Measurements from ENCODE around the gene MBP. TPM values are rescaled to one million over a fixed set of nuclear protein-coding genes. Genes with fewer than 3 reads are reported as not detected.
"Not testable (repeated sequence)": the region's sequence is repeated elsewhere in the genome, so short reads cannot be mapped to it uniquely, and the experiment has no call there.

Gene MBP
- total RNA-seq, 2 experiments from 2014 or later, result 86.5 to 87.0 TPM

DNA sequence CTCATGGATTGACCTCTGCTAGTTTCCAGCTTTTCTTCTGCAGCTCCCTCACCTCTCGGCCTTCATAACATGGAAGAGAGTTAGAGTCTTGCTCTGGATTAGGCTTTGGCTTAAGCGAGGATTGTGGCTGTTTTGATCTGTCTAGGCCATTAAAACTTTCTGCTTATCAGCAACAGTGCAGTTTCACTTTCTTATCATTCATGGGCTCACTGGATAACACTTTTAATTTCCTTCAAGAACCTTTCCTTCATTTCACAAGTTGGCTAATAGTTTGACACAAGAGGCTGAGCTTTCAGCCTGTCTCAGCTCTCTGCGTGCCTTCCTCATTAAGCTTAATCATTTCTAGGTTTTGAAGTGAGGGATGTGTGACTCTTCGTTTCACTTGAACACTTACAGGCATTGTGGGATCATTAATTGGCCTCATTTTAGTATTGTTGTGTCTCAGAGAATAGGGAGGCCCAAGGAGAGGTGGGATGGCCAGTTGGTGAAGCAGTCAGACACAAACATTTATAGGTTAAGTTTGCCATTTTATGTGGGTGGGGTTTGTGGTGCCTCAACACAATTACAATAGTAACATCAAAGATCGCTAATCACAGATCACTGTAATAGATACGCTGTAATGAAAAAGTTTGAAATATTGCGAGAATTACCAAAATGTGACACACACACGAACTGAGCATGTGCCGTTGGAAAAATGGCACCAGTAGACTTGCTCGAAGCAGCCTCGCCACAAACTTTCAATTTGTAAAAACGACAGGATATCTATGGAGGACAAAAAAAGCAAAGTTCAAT, 180.9 kb downstream of the MBP start:
- ATAC-seq, result no peak
- POLR2A ChIA-PET, result interaction anchor here (0.6 kb wide), 1 partner anchor 30 kb away, joined by 3 read pairs; no protein-coding TSS in a partner anchor
- H3K4me3 Mint-ChIP-seq, result no peak overlapping the region
- no peak overlapping the region for H3K27ac Mint-ChIP-seq
- DNase-seq, result no peak
- peaks cover 33% of the 10 kb centered on the region for H3K4me1 Mint-ChIP-seq (ENCODE audit: low read depth)
- H3K36me3 Mint-ChIP-seq (ENCODE audit: low read depth), result peaks cover 55% of the 10 kb centered on the region
- no peaks in the 10 kb centered on the region for H3K9me3 Mint-ChIP-seq (ENCODE audit: insufficient read depth)
- no peaks in the 10 kb centered on the region for H3K27me3 Mint-ChIP-seq (ENCODE audit: low read depth)
- CTCF ChIA-PET, result interaction anchor here (0.8 kb wide), 1 partner anchor 32 kb away, joined by 3 read pairs; no protein-coding TSS in a partner anchor

DNA sequence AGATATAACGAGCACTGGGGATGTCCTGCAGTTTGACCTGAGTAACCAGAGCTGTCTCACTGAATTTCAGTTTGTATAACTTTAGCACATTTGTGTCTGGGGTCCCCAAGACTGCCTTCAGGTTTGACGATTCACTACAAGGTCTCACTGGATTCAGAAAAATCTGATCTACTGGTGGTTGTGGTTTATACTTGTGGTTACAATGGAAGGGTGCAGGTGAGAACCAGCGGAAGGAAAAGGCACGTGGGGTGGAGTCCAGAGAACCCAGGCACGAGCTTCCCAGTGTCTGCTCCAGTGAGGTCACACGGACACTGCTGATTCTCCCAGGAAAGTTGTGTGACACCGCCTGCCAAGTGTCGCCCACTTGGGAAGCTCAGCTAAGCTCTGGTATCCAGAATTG, 184.2 kb downstream of the MBP start:
- H3K27ac Mint-ChIP-seq, result no peak overlapping the region
- no peak for ATAC-seq
- no peak for DNase-seq
- no peak overlapping the region for H3K4me3 Mint-ChIP-seq
- H3K36me3 Mint-ChIP-seq (ENCODE audit: low read depth), result peaks cover 63% of the 10 kb centered on the region
- peaks cover 41% of the 10 kb centered on the region for H3K4me1 Mint-ChIP-seq (ENCODE audit: low read depth)
- CTCF ChIA-PET, result interaction anchor here (1.1 kb wide), 2 partner anchors 26 to 36 kb away, joined by 3 to 4 read pairs; no protein-coding TSS in a partner anchor
- H3K27me3 Mint-ChIP-seq (ENCODE audit: low read depth), result no peaks in the 10 kb centered on the region
- H3K9me3 Mint-ChIP-seq (ENCODE audit: insufficient read depth), result no peaks in the 10 kb centered on the region
- POLR2A ChIA-PET, result no interaction called here

DNA sequence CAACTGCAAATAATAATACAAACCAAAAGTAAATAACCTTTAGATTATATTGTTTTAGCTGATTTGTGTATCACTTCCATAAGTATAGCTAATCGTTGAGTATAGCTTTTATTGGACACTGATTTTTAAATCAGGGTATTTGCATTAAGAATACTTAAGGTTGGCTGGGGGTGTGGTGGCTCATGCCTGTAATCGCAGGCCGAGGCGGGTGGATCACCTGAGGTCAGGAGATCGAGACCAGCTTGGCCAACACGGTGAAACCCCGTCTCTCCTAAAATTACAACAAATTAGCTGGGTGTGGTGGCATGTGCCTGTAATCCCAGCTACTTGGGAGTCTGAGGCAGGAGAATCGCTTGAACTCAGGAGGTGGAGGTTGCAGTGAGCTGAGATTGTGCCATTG, 188.2 kb downstream of the MBP start:
- H3K9me3 Mint-ChIP-seq (ENCODE audit: insufficient read depth); ATAC-seq; DNase-seq; POLR2A ChIA-PET; H3K4me3 Mint-ChIP-seq; H3K27ac Mint-ChIP-seq; H3K27me3 Mint-ChIP-seq (ENCODE audit: low read depth): not testable (repeated sequence)
- Mint-ChIP-seq H3K36me3 (ENCODE audit: low read depth) (peaks cover 39% of the 10 kb centered on the region), H3K4me1 (ENCODE audit: low read depth) (peaks cover 26% of the 10 kb centered on the region)
- CTCF ChIA-PET, result interaction anchor here (0.8 to 0.9 kb wide), 2 partner anchors 38 to 39 kb away, joined by 3 read pairs; no protein-coding TSS in a partner anchor

DNA sequence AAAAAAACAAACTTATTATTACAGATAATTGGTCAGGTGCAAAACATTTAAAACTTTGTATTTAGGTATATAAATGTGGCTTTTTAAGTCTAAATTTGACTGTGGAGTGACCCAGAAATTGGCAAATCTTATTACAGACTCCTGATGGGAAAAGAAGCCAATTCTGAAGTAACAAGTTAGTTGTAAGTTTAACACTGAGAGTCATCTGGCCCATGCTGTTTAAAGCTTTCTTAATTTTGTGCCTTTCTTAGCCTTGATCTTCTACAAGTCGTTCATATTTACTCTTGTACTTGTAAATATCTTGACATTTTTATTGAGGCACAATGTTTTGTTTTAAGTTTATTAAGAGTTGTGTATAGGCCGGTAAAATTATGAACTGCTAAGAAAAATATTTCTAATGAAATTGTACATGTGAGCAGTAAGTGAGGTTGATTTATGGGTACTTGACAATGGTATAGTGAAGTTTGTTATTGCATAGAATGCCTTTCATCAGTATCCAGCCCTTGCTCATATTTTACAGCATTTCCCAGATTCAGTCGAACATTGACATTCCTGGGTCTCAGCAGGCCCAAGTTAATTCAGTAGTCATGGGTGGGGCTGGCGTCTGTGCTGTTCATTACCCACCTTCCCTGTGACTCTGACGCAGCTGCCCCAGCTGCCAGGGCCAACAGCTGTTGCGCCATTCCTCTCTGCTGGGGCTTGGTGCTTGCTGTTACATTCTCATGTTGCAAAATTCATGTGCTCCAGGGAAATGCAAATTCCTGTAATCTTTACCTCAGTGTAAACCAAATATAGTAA, 188.8 kb downstream of the MBP start:
- H3K27me3 Mint-ChIP-seq (ENCODE audit: low read depth), result no peaks in the 10 kb centered on the region
- H3K4me3 Mint-ChIP-seq, result no peak overlapping the region
- H3K9me3 Mint-ChIP-seq (ENCODE audit: insufficient read depth), result no peaks in the 10 kb centered on the region
- CTCF ChIA-PET, result interaction anchor here (0.8 to 0.9 kb wide), 2 partner anchors 39 to 40 kb away, joined by 3 read pairs; no protein-coding TSS in a partner anchor
- POLR2A ChIA-PET, result no interaction called here
- peaks cover 35% of the 10 kb centered on the region for H3K36me3 Mint-ChIP-seq (ENCODE audit: low read depth)
- peaks cover 24% of the 10 kb centered on the region for H3K4me1 Mint-ChIP-seq (ENCODE audit: low read depth)
- DNase-seq (no peak), ATAC-seq (no peak)
- H3K27ac Mint-ChIP-seq, result no peak overlapping the region

DNA sequence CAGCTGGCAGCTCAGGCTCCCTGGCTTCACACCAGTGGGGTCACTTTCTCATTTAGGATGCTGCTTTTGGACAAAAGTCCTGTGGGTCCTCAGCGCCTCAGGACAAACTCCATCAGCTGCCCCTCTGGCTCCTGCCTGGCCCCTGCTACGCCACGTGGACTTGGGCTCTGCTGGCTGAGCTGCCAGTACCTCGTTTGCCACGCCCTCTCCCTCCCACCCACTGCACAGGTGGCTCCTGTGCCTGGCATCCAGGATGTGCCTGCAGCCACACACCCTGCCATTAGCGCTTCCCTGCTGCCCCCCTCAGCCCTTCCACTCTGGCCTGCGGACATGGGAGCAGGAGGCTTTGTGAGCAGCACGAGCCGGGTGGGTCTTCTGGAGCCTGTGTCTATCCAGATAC, 191.3 kb downstream of the MBP start:
- ChIA-PET POLR2A (no interaction called here), CTCF (interaction anchor here (0.8 to 1.0 kb wide), 3 partner anchors 10 to 140 kb away, joined by 3 to 4 read pairs (median 4); no protein-coding TSS in a partner anchor)
- Mint-ChIP-seq H3K36me3 (ENCODE audit: low read depth) (peaks cover 21% of the 10 kb centered on the region), H3K4me3 (no peak overlapping the region), H3K9me3 (ENCODE audit: insufficient read depth) (no peaks in the 10 kb centered on the region), H3K27ac (no peak overlapping the region), H3K27me3 (ENCODE audit: low read depth) (no peaks in the 10 kb centered on the region), H3K4me1 (ENCODE audit: low read depth) (peaks cover 4% of the 10 kb centered on the region)
- no peak for ATAC-seq
- no peak for DNase-seq

DNA sequence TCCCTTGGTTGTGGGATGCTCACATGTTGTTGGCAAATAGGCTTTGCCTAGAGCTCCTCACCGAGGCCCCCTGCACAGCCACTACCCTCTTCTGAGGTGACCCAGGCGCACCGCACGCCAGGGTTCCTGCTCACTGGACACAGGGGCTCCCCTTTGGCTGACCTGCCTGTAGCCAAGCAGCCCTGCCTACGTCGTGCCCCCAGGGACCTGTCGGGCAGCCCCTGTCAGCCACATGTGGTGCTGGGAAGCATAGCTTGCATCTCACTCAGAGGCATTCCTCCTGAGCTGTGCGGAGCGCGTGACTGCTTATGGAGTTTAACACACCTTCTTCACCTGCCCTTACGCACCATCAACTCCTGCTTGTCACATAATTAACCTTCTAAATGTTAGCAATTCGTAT, 194.0 kb downstream of the MBP start:
- DNase-seq (no peak), ATAC-seq (no peak)
- POLR2A ChIA-PET, result no interaction called here
- no peaks in the 10 kb centered on the region for H3K27me3 Mint-ChIP-seq (ENCODE audit: low read depth)
- H3K36me3 Mint-ChIP-seq (ENCODE audit: low read depth), result peaks cover 14% of the 10 kb centered on the region
- H3K4me1 Mint-ChIP-seq (ENCODE audit: low read depth), result no peaks in the 10 kb centered on the region
- CTCF ChIA-PET, result no interaction called here
- no peak overlapping the region for H3K4me3 Mint-ChIP-seq
- H3K9me3 Mint-ChIP-seq (ENCODE audit: insufficient read depth), result no peaks in the 10 kb centered on the region
- no peak overlapping the region for H3K27ac Mint-ChIP-seq

DNA sequence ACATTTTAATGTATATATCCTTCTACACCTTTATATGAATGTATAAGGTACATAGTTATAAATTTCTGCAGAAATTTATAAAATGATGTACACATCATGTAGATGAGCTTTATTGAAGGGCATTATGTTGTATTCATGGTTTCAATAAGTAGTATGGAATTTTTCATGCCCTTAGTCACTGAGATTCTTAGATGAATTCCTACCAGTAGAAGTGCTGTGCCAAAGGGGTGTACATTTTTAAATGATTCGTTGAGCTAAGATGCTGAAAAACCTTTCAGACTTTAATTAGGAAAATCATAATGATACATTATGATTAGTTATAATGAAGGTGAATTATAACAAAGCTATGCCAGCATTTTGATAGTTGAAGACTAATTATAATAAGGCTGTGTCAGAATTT, 195.0 kb downstream of the MBP start:
- ChIA-PET POLR2A (no interaction called here), CTCF (no interaction called here)
- no peak for DNase-seq
- no peak for ATAC-seq
- Mint-ChIP-seq H3K27me3 (ENCODE audit: low read depth) (no peaks in the 10 kb centered on the region), H3K4me1 (ENCODE audit: low read depth) (no peaks in the 10 kb centered on the region), H3K27ac (no peak overlapping the region), H3K9me3 (ENCODE audit: insufficient read depth) (no peaks in the 10 kb centered on the region), H3K36me3 (ENCODE audit: low read depth) (peaks cover 16% of the 10 kb centered on the region), H3K4me3 (no peak overlapping the region)

DNA sequence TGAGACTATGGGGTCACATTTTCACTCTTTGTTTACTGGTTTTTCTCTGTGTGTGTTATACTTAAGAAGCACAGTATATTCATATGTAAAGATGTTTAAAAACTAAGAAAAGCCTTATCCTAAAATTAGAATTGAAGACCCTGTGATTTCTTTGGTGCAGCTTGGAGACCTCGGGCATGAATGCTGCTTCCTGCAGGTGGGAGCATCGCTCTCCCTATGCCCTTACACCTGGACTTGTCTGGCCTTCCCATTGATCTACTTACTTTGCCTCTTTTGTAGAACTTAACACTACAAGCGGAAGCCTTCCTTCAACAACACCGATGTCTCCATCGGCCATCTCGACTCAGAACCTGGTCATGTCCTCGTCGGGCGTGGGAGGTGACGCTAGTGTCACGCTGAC, 195.7 kb downstream of the MBP start:
- ChIA-PET CTCF (interaction anchor here (0.9 kb wide), 1 partner anchor 50 kb away, joined by 3 read pairs; no protein-coding TSS in a partner anchor), POLR2A (no interaction called here)
- H3K27me3 Mint-ChIP-seq (ENCODE audit: low read depth), result no peaks in the 10 kb centered on the region
- H3K27ac Mint-ChIP-seq, result no peak overlapping the region
- ATAC-seq, result no peak
- peaks cover 22% of the 10 kb centered on the region for H3K36me3 Mint-ChIP-seq (ENCODE audit: low read depth)
- DNase-seq, result no peak
- peaks cover 3% of the 10 kb centered on the region for H3K4me1 Mint-ChIP-seq (ENCODE audit: low read depth)
- no peaks in the 10 kb centered on the region for H3K9me3 Mint-ChIP-seq (ENCODE audit: insufficient read depth)
- H3K4me3 Mint-ChIP-seq, result no peak overlapping the region

DNA sequence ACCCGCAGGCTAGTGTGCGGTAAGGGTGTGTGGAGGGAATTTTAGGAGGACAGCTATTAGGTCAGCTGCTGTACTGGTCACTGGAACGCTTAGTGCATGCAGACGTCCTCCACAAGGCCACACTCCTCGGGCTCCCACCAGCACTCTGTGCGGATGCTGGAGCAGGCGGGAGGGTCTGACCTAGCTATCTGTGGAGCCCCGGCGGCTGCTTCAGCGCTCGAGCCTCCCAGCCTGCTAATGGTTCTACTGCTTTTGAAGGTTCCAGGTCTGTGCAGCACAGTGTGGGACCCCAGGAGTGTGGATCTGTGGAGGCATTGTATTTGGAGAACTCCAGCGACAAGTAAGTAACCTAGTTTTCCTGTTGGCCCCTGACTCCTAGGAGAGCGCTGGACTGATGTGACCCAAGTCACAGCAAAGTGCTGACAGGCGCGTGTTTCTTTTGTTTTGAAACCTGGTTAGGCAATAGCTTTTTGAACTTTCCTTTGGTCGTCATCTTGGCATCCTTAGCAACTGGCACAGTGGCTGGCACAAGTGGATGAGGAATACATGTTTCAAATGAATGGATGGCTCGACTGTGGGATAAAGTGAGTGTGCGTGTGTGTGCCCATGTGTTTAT, 196.8 kb downstream of the MBP start:
- H3K36me3 Mint-ChIP-seq (ENCODE audit: low read depth), result peaks cover 21% of the 10 kb centered on the region
- no peak overlapping the region for H3K27ac Mint-ChIP-seq
- no peak for DNase-seq
- H3K4me3 Mint-ChIP-seq, result no peak overlapping the region
- H3K27me3 Mint-ChIP-seq (ENCODE audit: low read depth), result no peaks in the 10 kb centered on the region
- ChIA-PET POLR2A (no interaction called here), CTCF (interaction anchor here (0.9 to 1.2 kb wide), 2 partner anchors 10 to 49 kb away, joined by 3 read pairs; no protein-coding TSS in a partner anchor)
- ATAC-seq, result no peak
- no peaks in the 10 kb centered on the region for H3K9me3 Mint-ChIP-seq (ENCODE audit: insufficient read depth)
- H3K4me1 Mint-ChIP-seq (ENCODE audit: low read depth), result peaks cover 5% of the 10 kb centered on the region

DNA sequence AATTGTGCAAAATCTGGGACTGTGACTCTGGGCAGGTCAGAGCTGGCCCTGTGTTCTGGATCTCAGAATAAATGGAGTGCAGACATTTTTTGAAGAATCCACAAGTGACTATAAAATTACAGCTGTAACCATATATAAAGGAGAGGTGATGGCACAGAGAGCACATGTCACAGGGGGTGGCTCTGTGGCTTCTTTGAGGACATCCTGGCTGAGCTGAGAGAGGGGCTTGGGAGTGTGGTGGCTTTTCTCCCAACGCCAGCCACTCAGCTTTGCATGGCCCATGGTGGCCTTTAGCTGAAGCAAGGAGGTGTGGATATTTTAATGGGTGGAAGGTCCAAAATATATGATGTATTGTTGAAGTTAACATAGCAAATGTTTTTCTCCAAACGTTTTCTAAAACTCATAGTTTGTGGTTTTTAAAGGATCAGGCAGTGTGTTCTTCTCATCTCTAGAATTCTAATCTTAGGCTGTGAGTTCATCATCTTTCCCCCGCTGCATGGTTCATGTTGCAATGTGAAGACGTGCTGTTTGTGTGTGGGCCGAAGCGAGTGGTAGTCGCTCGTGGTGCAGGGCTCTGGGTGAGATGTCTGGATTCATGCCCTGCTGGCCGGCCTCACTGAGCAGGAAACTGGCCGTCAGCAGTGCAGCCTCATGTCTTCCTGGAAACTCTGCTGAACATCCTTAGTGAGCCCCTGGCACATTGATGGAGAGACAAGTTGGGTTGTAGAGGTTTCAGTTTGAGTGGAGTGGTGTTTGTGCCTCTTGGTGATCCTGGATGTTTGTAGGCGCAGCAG, 200.4 kb downstream of the MBP start:
- ChIA-PET POLR2A (no interaction called here), CTCF (interaction anchor here (1.3 to 2.0 kb wide), 5 partner anchors 10 to 129 kb away, joined by 4 to 13 read pairs (median 7); no protein-coding TSS in a partner anchor)
- Mint-ChIP-seq H3K36me3 (ENCODE audit: low read depth) (peaks cover 39% of the 10 kb centered on the region), H3K4me3 (no peak overlapping the region), H3K27ac (no peak overlapping the region), H3K4me1 (ENCODE audit: low read depth) (peaks cover 5% of the 10 kb centered on the region), H3K27me3 (ENCODE audit: low read depth) (no peaks in the 10 kb centered on the region), H3K9me3 (ENCODE audit: insufficient read depth) (no peaks in the 10 kb centered on the region)
- ATAC-seq (no peak), DNase-seq (no peak)

DNA sequence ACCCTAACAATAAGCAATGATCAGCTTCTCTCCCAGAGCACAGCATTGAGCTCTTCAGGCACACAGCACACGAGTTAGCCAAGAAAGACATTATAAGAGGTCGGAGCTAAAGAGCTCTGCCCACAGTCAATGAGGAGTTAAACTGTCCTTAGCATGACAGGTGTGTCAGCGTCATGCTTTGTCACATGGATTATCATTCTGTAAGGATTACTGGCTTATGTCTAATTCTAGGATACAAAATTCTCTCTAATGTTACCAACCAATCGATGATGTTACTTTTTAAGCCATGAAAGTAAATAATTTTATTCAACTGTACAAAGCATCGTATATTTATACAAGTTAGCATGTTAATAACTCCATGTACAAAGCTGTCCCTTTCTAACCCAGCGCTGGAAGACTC, 201.4 kb downstream of the MBP start:
- ChIA-PET CTCF (interaction anchor here (1.3 to 2.0 kb wide), 5 partner anchors 10 to 128 kb away, joined by 4 to 13 read pairs (median 7); no protein-coding TSS in a partner anchor), POLR2A (no interaction called here)
- no peaks in the 10 kb centered on the region for H3K9me3 Mint-ChIP-seq (ENCODE audit: insufficient read depth)
- DNase-seq (no peak), ATAC-seq (no peak)
- peaks cover 5% of the 10 kb centered on the region for H3K4me1 Mint-ChIP-seq (ENCODE audit: low read depth)
- H3K36me3 Mint-ChIP-seq (ENCODE audit: low read depth), result peaks cover 37% of the 10 kb centered on the region
- H3K27ac Mint-ChIP-seq, result no peak overlapping the region
- H3K4me3 Mint-ChIP-seq, result no peak overlapping the region
- H3K27me3 Mint-ChIP-seq (ENCODE audit: low read depth), result no peaks in the 10 kb centered on the region
